Measurements from ENCODE around the gene ABLIM2. TPM values are rescaled to one million over a fixed set of nuclear protein-coding genes. Genes with fewer than 3 reads are reported as not detected.

The ABLIM2 gene
- total and polyA plus RNA-seq, 2 donors (not counting 1 experiment from before 2014, with no cell fraction given), result 3.3 to 79.0 TPM

GRCh38 chr4:8136972-8137710 lies 21.5 kb downstream of the ABLIM2 start:
- ChIA-PET CTCF (no interaction called here), POLR2A (no interaction called here)
- Histone ChIP-seq H3K9ac (ENCODE audit: low read length) (no peak overlapping the region), H3K79me2 (ENCODE audit: control insufficient read depth, insufficient read depth, low read length) (no peaks in the 10 kb centered on the region), H3K27ac (ENCODE audit: low read length in 2 of 2) (no peak overlapping the region), H2AFZ (ENCODE audit: insufficient read depth, low read depth, low read length, poor library complexity, severe bottlenecking) (no peak overlapping the region), H3K27me3 (replicated peaks in 1 of 4; ENCODE audit: control extremely low read depth in 1 of 4, control insufficient read depth in 3 of 4, insufficient read depth in 4 of 4, low read length in 3 of 4) (peaks cover 0 to 6% (median 0%) of the 10 kb centered on the region in 4 experiments), H3K4me3 (ENCODE audit: control extremely low read depth in 1 of 5, extremely low read depth in 1 of 5, insufficient read depth in 1 of 5, low read depth in 2 of 5, low read length in 4 of 5) (no peak overlapping the region), H3K4me2 (replicated peaks; ENCODE audit: low read depth, low read length, poor library complexity, severe bottlenecking) (no peak overlapping the region), H3K4me1 (ENCODE audit: control insufficient read depth in 2 of 2, insufficient read depth in 2 of 2, low read length in 2 of 2) (no peaks in the 10 kb centered on the region), H3K36me3 (replicated peaks in 1 of 2; ENCODE audit: control extremely low read depth in 1 of 2, control insufficient read depth in 1 of 2, extremely low read depth in 1 of 2, insufficient read depth in 2 of 2, low read length in 1 of 2) (no peaks in the 10 kb centered on the region), H4K20me1 (ENCODE audit: control insufficient read depth, insufficient read depth, low read length, poor library complexity, severe bottlenecking) (no peaks in the 10 kb centered on the region), H3K9me3 (ENCODE audit: control extremely low read depth in 1 of 3, control insufficient read depth in 2 of 3, insufficient read depth in 1 of 3, low read length in 2 of 3) (peaks cover 0 to 31% (median 0%) of the 10 kb centered on the region in 3 donors)
- TF ChIP-seq, protein P1, sequence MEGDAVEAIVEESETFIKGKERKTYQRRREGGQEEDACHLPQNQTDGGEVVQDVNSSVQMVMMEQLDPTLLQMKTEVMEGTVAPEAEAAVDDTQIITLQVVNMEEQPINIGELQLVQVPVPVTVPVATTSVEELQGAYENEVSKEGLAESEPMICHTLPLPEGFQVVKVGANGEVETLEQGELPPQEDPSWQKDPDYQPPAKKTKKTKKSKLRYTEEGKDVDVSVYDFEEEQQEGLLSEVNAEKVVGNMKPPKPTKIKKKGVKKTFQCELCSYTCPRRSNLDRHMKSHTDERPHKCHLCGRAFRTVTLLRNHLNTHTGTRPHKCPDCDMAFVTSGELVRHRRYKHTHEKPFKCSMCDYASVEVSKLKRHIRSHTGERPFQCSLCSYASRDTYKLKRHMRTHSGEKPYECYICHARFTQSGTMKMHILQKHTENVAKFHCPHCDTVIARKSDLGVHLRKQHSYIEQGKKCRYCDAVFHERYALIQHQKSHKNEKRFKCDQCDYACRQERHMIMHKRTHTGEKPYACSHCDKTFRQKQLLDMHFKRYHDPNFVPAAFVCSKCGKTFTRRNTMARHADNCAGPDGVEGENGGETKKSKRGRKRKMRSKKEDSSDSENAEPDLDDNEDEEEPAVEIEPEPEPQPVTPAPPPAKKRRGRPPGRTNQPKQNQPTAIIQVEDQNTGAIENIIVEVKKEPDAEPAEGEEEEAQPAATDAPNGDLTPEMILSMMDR (IDR thresholded peaks at IDR 0.05), result no peak
- no peak for TF ChIP-seq EZH2 (IDR thresholded peaks at IDR 0.05; ENCODE audit: borderline replicate concordance, insufficient read depth, low read depth, low read length, poor library complexity, severe bottlenecking)
- intact Hi-C loops (cut with micrococcal nuclease), result no loop called here
- H3K9me3 Mint-ChIP-seq (ENCODE audit: insufficient read depth), result peaks cover 5% of the 10 kb centered on the region
- DNase-seq (no peak), ATAC-seq (ENCODE audit: low read depth) (no peak)
- H3K4me3 Mint-ChIP-seq, result no peak overlapping the region
- peaks cover 3% of the 10 kb centered on the region for H3K4me1 Mint-ChIP-seq
- WGBS (ENCODE audit: insufficient coverage), result 96% methylated on average over 17 of the region's 19 CpGs
- H3K27ac Mint-ChIP-seq, result no peak overlapping the region
- peaks cover 18% of the 10 kb centered on the region for H3K27me3 Mint-ChIP-seq

GRCh38 chr4:8136529-8136928 lies 22.1 kb downstream of the ABLIM2 start:
- H3K9me3 Mint-ChIP-seq (ENCODE audit: insufficient read depth), result peaks cover 5% of the 10 kb centered on the region
- H4K20me1 ChIP-seq (ENCODE audit: control insufficient read depth, insufficient read depth, low read length, poor library complexity, severe bottlenecking), result no peaks in the 10 kb centered on the region

More at GRCh38 chr4:8136529-8136928, 22.1 kb downstream of the ABLIM2 start:
- ATAC-seq (ENCODE audit: low read depth), result no peak
- Histone ChIP-seq H3K79me2 (ENCODE audit: control insufficient read depth, insufficient read depth, low read length) (no peaks in the 10 kb centered on the region), H3K27me3 (replicated peaks in 1 of 4; ENCODE audit: control extremely low read depth in 1 of 4, control insufficient read depth in 3 of 4, insufficient read depth in 4 of 4, low read length in 3 of 4) (peaks cover 0 to 2% (median 0%) of the 10 kb centered on the region in 4 experiments), H3K4me1 (ENCODE audit: control insufficient read depth in 2 of 2, insufficient read depth in 2 of 2, low read length in 2 of 2) (no peaks in the 10 kb centered on the region), H3K9me3 (ENCODE audit: control extremely low read depth in 1 of 3, control insufficient read depth in 2 of 3, insufficient read depth in 1 of 3, low read length in 2 of 3) (peaks cover 0 to 30% (median 0%) of the 10 kb centered on the region in 3 donors), H3K36me3 (replicated peaks in 1 of 2; ENCODE audit: control extremely low read depth in 1 of 2, control insufficient read depth in 1 of 2, extremely low read depth in 1 of 2, insufficient read depth in 2 of 2, low read length in 1 of 2) (no peaks in the 10 kb centered on the region), H3K4me3 (ENCODE audit: control extremely low read depth in 1 of 5, extremely low read depth in 1 of 5, insufficient read depth in 1 of 5, low read depth in 2 of 5, low read length in 4 of 5) (no peak overlapping the region), H2AFZ (ENCODE audit: insufficient read depth, low read depth, low read length, poor library complexity, severe bottlenecking) (no peak overlapping the region), H3K27ac (ENCODE audit: low read length in 2 of 2) (no peak overlapping the region), H3K9ac (ENCODE audit: low read length) (no peak overlapping the region), H3K4me2 (replicated peaks; ENCODE audit: low read depth, low read length, poor library complexity, severe bottlenecking) (no peak overlapping the region)
- CTCF ChIA-PET, result no interaction called here
- Mint-ChIP-seq H3K4me3 (no peak overlapping the region), H3K4me1 (peaks cover 3% of the 10 kb centered on the region), H3K27ac (no peak overlapping the region), H3K27me3 (peaks cover 17% of the 10 kb centered on the region)
- 78% methylated on average over 10 of the region's 12 CpGs for WGBS (ENCODE audit: insufficient coverage)
- intact Hi-C loops (cut with micrococcal nuclease), result no loop called here
- no peak for DNase-seq
- no peak for TF ChIP-seq EZH2 (IDR thresholded peaks at IDR 0.05; ENCODE audit: borderline replicate concordance, insufficient read depth, low read depth, low read length, poor library complexity, severe bottlenecking)
- TF ChIP-seq, protein P1 (IDR thresholded peaks at IDR 0.05), result no peak
- POLR2A ChIA-PET, result no interaction called here
